ENCODE results near the gene EPDR1.

Gene EPDR1

GRCh38 chr7:37920305-37920848, at the start of gene EPDR1:
Gene EPDR1 (plus strand): TSS chr7:37920640. CDS start chr7:37920940, 300 bp downstream.
- DNase-seq = no peak

DNA sequence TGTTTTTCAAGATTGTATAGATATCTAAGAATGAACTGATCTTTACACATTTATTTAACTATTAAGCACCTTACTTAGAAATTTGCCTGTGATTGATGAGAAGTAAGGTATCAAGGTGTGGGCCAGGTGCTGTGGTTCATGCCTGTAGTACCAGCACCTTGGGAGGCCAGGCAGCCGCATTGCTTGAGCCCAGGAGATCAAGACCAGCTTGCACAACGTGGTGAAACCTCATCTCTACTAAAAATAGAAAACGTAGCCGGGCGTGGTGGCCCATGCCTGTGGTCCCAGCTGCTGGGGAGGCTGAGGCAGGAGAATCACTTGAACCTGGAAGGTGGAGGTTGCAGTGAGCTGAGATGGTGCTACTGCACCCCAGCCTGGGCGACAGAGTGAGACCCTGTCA, 38.4 kb upstream of the EPDR1 start:
- DNase-seq = no peak

- DNase-seq = no peak
Measured at GRCh38 chr7:37893359-37893758, 27.1 kb upstream of the EPDR1 start.

GRCh38 chr7:37894671-37895070, 25.8 kb upstream of the EPDR1 start:
- DNase-seq = no peak

DNA sequence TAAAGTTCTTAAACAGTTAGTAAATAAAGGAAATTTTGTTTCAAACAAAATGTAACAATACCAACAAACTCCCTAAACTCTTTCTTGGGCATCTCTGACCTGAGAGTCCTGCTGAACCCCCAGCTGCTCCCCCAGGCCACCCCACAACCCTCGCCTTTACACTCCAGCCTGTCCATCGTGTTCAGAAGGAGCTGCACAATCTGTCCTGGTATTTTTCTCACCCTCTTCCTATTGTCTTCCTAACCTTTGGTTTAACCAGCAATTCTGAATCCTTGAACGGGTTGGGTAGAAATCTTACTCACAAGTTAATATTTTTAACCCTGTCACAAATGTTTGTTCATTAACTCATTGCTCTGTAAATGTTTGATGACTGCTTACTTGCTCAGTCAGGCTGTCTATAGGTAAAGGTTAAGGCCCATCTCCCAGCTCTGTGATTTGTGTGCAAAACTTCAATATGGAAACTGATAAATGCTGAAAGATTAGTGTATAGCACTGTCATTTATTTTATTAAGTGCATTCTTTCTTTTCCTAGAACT, 20.7 kb upstream of the EPDR1 start:
- DNase-seq = no peak

- DNase-seq = no peak
Measured at GRCh38 chr7:37901236-37901827, 19.1 kb upstream of the EPDR1 start.

- DNase-seq = no peak
Measured at GRCh38 chr7:37901890-37902524, 18.4 kb upstream of the EPDR1 start.

DNA sequence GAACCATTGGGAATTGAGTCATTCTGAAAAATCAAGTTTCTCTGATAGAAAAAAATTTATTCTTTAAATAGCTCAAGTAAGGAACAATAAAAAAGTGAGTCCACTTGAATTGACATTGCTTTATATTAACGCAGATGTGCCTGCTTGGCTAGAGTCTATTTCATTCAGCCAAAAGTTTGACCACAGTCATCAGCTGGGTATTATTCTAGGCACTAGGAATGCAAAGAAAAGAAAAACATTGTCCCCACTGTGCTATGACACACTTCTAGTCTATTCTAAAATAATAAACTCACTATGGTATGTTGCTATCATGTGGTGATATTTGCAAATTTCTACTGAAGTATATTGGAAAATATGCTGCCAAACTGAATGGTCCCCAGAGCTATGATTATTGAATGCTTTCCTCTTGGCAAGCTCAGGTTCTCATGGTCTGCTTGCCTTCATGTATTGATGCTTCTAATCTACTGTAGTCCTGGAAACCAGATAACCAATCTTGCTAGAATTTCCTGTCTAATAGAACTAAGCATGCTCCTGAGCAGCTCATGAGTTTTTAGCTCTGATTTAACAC, 12.1 kb upstream of the EPDR1 start:
- DNase-seq = no peak

GRCh38 chr7:37912756-37913155, 7.7 kb upstream of the EPDR1 start:
- no peak for DNase-seq

DNA sequence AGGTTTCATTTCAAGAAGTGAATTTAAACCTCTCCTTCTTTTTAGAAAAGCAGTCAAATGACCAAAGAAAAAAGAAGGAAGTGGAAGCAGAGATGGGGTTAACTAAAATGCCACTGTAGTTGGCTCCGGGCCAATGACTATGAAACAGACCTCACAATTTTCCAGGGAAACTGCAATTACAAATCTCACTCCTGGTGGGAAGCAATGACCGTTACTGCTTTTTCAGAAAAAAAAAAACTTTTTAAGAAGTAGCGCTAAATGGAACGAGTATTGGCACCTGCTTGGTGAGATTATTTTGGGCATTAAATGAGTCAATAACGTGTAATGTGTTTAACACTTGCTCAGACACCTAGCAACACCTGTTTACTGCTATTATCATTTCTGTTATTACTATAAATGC, 5.0 kb upstream of the EPDR1 start:
- no peak for DNase-seq

- no peak for DNase-seq
Measured at GRCh38 chr7:37916017-37916672, 4.3 kb upstream of the EPDR1 start.

- DNase-seq = no peak
Measured at GRCh38 chr7:37916673-37917660, 3.5 kb upstream of the EPDR1 start, which contains the start of gene SFRP4. Gene SFRP4 (minus strand): TSS chr7:37916817. CDS start chr7:37916537, 280 bp downstream.

- DNase-seq = no peak
Measured at GRCh38 chr7:37918526-37918925, 1.9 kb upstream of the EPDR1 start.

DNA sequence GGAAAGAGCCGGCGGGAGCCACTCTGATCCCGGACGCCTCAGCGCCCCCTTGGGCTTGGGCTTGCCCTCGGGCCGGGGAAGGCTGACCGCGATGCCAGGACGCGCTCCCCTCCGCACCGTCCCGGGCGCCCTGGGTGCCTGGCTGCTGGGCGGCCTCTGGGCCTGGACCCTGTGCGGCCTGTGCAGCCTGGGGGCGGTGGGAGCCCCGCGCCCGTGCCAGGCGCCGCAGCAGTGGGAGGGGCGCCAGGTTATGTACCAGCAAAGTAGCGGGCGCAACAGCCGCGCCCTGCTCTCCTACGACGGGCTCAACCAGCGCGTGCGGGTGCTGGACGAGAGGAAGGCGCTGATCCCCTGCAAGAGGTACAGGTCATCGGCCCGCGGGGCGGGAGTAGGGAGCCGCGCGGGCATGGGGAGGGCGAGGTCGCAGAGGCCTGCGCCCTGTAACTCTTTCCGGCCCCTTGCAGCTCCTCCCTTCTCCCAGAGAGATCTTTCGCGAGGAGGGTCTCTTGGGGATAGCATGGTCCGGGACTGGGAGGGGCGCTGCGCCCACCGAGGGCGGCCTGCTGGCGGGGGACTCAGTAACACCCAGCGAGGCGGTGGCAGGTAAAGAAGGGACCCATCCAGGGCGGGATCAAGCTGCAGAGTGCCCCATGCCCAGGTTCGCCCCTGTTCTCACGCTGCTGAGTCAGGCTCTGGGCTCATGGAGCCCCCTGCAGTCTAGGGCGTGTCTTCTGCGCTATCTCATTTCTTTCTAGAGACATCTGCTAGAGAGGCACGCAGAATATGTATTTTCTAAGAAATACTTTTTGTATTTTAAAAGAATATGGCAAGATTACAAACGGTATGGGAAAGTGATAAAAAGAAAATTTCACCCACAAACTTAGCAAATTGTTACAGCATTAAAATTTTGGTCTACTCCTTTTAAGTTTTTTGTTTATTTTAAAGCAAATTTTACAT, 687 bp downstream of the EPDR1 start:
- DNase-seq = no peak

- DNase-seq = no peak
Measured at GRCh38 chr7:37921876-37922275, 1.4 kb downstream of the EPDR1 start.

GRCh38 chr7:37923996-37924395, 3.6 kb downstream of the EPDR1 start:
- no peak for DNase-seq

GRCh38 chr7:37924491-37925041, 4.1 kb downstream of the EPDR1 start:
- DNase-seq = no peak

DNA sequence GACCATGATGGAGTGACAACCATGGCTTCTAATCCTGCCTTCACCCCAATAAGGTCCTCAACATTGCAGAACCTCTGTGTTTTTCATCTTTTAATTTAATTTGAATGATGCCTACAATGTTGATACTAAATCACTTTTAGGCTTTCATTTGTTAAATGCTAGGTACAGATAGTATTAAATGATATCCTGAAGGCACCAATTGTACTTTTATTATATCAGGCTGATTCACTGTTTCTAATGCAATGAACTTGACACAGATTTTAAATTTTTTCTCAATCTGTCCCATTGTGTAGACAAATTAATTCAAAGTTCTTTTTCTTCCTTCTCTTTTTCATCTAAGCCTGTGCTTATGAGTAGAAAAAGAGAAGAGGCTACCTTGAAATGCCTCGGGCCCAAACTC, 5.2 kb downstream of the EPDR1 start:
- DNase-seq = no peak

- no peak for DNase-seq
Measured at GRCh38 chr7:37927773-37928444, 7.5 kb downstream of the EPDR1 start.

DNA sequence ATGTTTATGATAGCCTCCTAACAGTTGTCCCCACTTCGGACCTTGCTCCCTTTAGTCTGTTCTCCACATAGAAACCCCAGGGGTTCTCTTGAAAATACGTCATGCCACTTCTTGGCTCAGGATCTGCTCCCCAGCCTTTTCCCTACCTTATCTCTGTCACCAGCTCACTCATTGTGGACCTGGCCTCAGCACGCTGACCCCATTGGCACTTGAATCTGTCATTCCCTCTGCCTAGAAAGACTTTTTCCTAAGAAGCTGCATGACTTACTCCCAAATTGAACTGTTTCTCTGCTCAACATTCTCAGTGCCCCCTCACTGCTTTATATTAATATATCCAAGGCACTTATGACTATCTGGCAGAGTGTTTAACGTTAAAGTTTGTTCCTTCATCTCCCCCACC, 8.4 kb downstream of the EPDR1 start:
- no peak for DNase-seq

Data from activated CD4-positive, alpha-beta T cell treated with anti-CD3 and anti-CD28 coated beads for 4 hours (primary cell).